Panc1 (cell line): ENCODE data around the gene FAM200B. TPM values are rescaled to one million over a fixed set of nuclear protein-coding genes. Genes with fewer than 3 reads are reported as not detected.

Experiments
- ATAC-seq: fragments of 200-7000 bp; cut with Tn5 transposase; 2 replicates; pipeline ENCODE4 v1.9.1; 2020; ENCODE audit warnings: mild to moderate bottlenecking, moderate library complexity
- BruUV-seq: library from RNA; stranded (reverse); fragments of 400-500 nt; replicated peaks from 2 replicates; lab custom pipeline; 2021; lab: Mats Ljungman, UMichigan
- CTCF ChIA-PET: fragments of 300-600 bp; sonication (Branson Sonifier 250); formaldehyde crosslinking; loops from one replicate; lab custom pipeline; 2022; ENCODE audit warnings: antibody characterized with exemption; lab: Charles Lee
- POLR2A ChIA-PET: fragments of 300-600 bp; sonication (Branson Sonifier 250); formaldehyde crosslinking; loops from one replicate; lab custom pipeline; 2022; ENCODE audit warnings: antibody characterized with exemption; lab: Charles Lee
- DNase-seq: peaks from one replicate; pipeline ENCODE4 v3.0.0-alpha.2; 2010; ENCODE audit warnings: low read depth, low spot score
- H3K27ac ChIP-seq: 2 replicates; pipeline ENCODE4 v1.5.1; 2011; ENCODE audit warnings: mild to moderate bottlenecking, low read length, inconsistent platforms
- H3K27me3 ChIP-seq: fragments of 200-500 bp; sonication (Bioruptor generic); 2 replicates; pipeline ENCODE4 v1.6.0; 2014; ENCODE audit warnings: low read length, inconsistent platforms; ENCODE audit not compliant: control insufficient read depth, insufficient read depth
- H3K36me3 ChIP-seq: fragments of 200-500 bp; sonication (Bioruptor generic); 2 replicates; pipeline ENCODE4 v1.5.1; 2014; ENCODE audit warnings: inconsistent platforms, mild to moderate bottlenecking, low read length, moderate library complexity; ENCODE audit not compliant: control insufficient read depth, insufficient read depth
- H3K4me1 ChIP-seq: 2 replicates; pipeline ENCODE4 v1.5.1; 2011; ENCODE audit warnings: inconsistent platforms, mild to moderate bottlenecking, low read length, moderate library complexity; ENCODE audit not compliant: control insufficient read depth, insufficient read depth
- H3K4me3 ChIP-seq, 2 experiments: 2 replicates each; pipeline ENCODE4 v1.5.1; 2011 to 2012; ENCODE audit warnings: low read depth in 2 of 2, low read length in 2 of 2, mild to moderate bottlenecking in 2 of 2, inconsistent platforms in 1 of 2, moderate library complexity in 1 of 2
- H3K9me3 ChIP-seq: fragments of 200-500 bp; sonication (Bioruptor generic); 2 replicates; pipeline ENCODE4 v1.5.1; 2014; ENCODE audit warnings: low read depth, mild to moderate bottlenecking, inconsistent platforms, low read length, moderate library complexity; ENCODE audit not compliant: control insufficient read depth, insufficient read depth
- CTCF ChIP-seq: fragments of 450-650 bp; IDR thresholded peaks from 2 replicates; pipeline ENCODE4 v1.5.1; 2017; ENCODE audit warnings: mild to moderate bottlenecking
- POLR2AphosphoS5 ChIP-seq: IDR thresholded peaks from 2 replicates; pipeline ENCODE4 v1.6.1; 2012; ENCODE audit warnings: mild to moderate bottlenecking, low read depth, low read length, moderate library complexity
- REST ChIP-seq, 2 experiments: IDR thresholded peaks; 2 replicates each; pipeline ENCODE4 v1.6.1; 2011 to 2012; ENCODE audit warnings: low read depth in 2 of 2, control low read depth in 1 of 2, low read length in 1 of 2, mild to moderate bottlenecking in 1 of 2, moderate library complexity in 1 of 2; ENCODE audit not compliant: insufficient read depth in 1 of 2
- SIN3A ChIP-seq: IDR thresholded peaks from 2 replicates; pipeline ENCODE4 v1.6.1; 2012; ENCODE audit warnings: low read depth, mild to moderate bottlenecking, low read length, moderate library complexity, borderline replicate concordance; ENCODE audit not compliant: insufficient read depth
- TCF7L2 ChIP-seq: IDR thresholded peaks from 2 replicates; pipeline ENCODE4 v1.6.1; 2011; ENCODE audit warnings: mild to moderate bottlenecking, low read depth, low read length, inconsistent platforms
- in situ Hi-C: cut with HindIII; loops from 2 replicates; pipeline ENCODE4 v1.10.0; 2016; ENCODE audit warnings: low sequenced_read_pairs, low pct_unique_long_range_greater_than_20kb
- intact Hi-C: fragments of 100-400 bp; cut with micrococcal nuclease; formaldehyde crosslinking; loops from one replicate; pipeline ENCODE4 v1.10.0; 2022; ENCODE audit not compliant: unreplicated experiment
- total RNA-seq: library from RNA; stranded (reverse); gene quantifications from one replicate; pipeline ENCODE4 v1.2.1, GENCODE V29; 2021; ENCODE audit not compliant: unreplicated experiment

Gene FAM200B
- total RNA-seq, 1 experiment from 2014 or later: 15.2 TPM

- CTCF ChIA-PET: no interaction called here
- Histone ChIP-seq H3K36me3 (peaks cover 3% of the 10 kb centered on the region; the same call in 1 of the 2 replicates), H3K9me3 (no peaks in the 10 kb centered on the region), H3K4me3 (no peak overlapping the region), H3K4me1 (peaks cover 13% of the 10 kb centered on the region; the same call in 1 of the 2 replicates), H3K27me3 (no peaks in the 10 kb centered on the region), H3K27ac (no peak overlapping the region; the same call in 1 of the 2 replicates)
- POLR2A ChIA-PET: interaction anchor here (0.7 kb wide), 1 partner anchor 40 kb away, joined by 3 read pairs; no protein-coding TSS in a partner anchor
- no peak for DNase-seq
- BruUV-seq: no TSS peak
- in situ Hi-C loops: no loop called here
- no peak for ATAC-seq
- intact Hi-C loops: no loop called here
- TF ChIP-seq SIN3A: no peak
Observed at GRCh38 chr4:15676039-15676438, 5.6 kb upstream of the FAM200B start.

GRCh38 chr4:15676899-15677298 is 4.7 kb upstream of the FAM200B start:
- Histone ChIP-seq H3K4me1 (peaks cover 13% of the 10 kb centered on the region; the same call in 1 of the 2 replicates), H3K27ac (peak overlapping the region; percentile 31; the same call in 1 of the 2 replicates), H3K36me3 (peaks cover 5% of the 10 kb centered on the region; the same call in 1 of the 2 replicates), H3K27me3 (no peaks in the 10 kb centered on the region), H3K4me3 (no peak overlapping the region), H3K9me3 (no peaks in the 10 kb centered on the region)
- ATAC-seq (no peak), DNase-seq (no peak)
- in situ Hi-C loops: no loop called here
- POLR2A ChIA-PET: no interaction called here
- CTCF ChIA-PET: no interaction called here
- BruUV-seq: no TSS peak
- no peak for TF ChIP-seq SIN3A
- TF ChIP-seq TCF7L2: no peak
- intact Hi-C loops: no loop called here

- intact Hi-C loops: no loop called here
- DNase-seq: no peak
- no TSS peak for BruUV-seq
- Histone ChIP-seq H3K4me1 (peaks cover 13% of the 10 kb centered on the region; the same call in 1 of the 2 replicates), H3K27ac (peak overlapping the region; percentile 31; the same call in 1 of the 2 replicates), H3K36me3 (peaks cover 7% of the 10 kb centered on the region; the same call in 1 of the 2 replicates), H3K27me3 (no peaks in the 10 kb centered on the region), H3K4me3 (no peak overlapping the region), H3K9me3 (no peaks in the 10 kb centered on the region)
- CTCF ChIA-PET: no interaction called here
- POLR2A ChIA-PET: no interaction called here
- ATAC-seq: no peak
- TF ChIP-seq CTCF (no peak), SIN3A (no peak), REST (IDR thresholded peaks at IDR 0.05; ENCODE audit: insufficient read depth in 1 of 2, low read depth in 2 of 2, low read length in 1 of 2) (no peak), POLR2AphosphoS5 (no peak)
- in situ Hi-C loops: no loop called here
Observed at GRCh38 chr4:15677507-15677988, 4.1 kb upstream of the FAM200B start.
